Activated CD8-positive, alpha-beta T cell treated with anti-CD3 and anti-CD28 coated beads for 36 hours (primary cell): ENCODE data around the gene RPS13. TPM values are rescaled to one million over a fixed set of nuclear protein-coding genes. Genes with fewer than 3 reads are reported as not detected.
"Not testable (repeated sequence)": the region's sequence is repeated elsewhere in the genome, so short reads cannot be mapped to it uniquely, and the experiment has no call there.

Source experiments
- ATAC-seq: fragments of 200-7000 bp; cut with Tn5 transposase; one replicate; pipeline ENCODE4 v1.10.0; 2021; ENCODE audit warnings: mild to moderate bottlenecking, moderate library complexity
- CTCF ChIA-PET: fragments of 350-600 bp; sonication (Branson Sonifier 250); formaldehyde crosslinking; loops from one replicate; lab custom pipeline; 2021; ENCODE audit warnings: antibody characterized with exemption; lab: Charles Lee
- POLR2A ChIA-PET: fragments of 350-600 bp; sonication (Branson Sonifier 250); formaldehyde crosslinking; loops from one replicate; lab custom pipeline; 2021; ENCODE audit warnings: antibody characterized with exemption; lab: Charles Lee
- DNase-seq: peaks from one replicate; pipeline ENCODE4 v3.0.0-alpha.2; 2020
- H3K27ac Mint-ChIP-seq: one replicate; pipeline ENCODE4 v1.8.0; 2021; ENCODE audit warnings: mild to moderate bottlenecking, mixed read lengths
- H3K27me3 Mint-ChIP-seq: one replicate; pipeline ENCODE4 v1.8.0; 2021; ENCODE audit warnings: mixed read lengths
- H3K36me3 Mint-ChIP-seq: one replicate; pipeline ENCODE4 v1.8.0; 2021; ENCODE audit warnings: low read depth, mixed read lengths
- H3K4me1 Mint-ChIP-seq: one replicate; pipeline ENCODE4 v1.8.0; 2021; ENCODE audit warnings: low read depth, mixed read lengths
- H3K4me3 Mint-ChIP-seq: one replicate; pipeline ENCODE4 v1.8.0; 2021; ENCODE audit warnings: mild to moderate bottlenecking, moderate library complexity, mixed read lengths
- H3K9me3 Mint-ChIP-seq: one replicate; pipeline ENCODE4 v1.8.0; 2021; ENCODE audit warnings: mixed read lengths
- CTCF ChIP-seq: fragments of 200-600 bp; IDR thresholded peaks from one replicate; pipeline ENCODE4 v1.8.0; 2022; ENCODE audit warnings: antibody characterized with exemption, mild to moderate bottlenecking
- intact Hi-C: fragments of 100-400 bp; cut with micrococcal nuclease; formaldehyde crosslinking; loops from one replicate; pipeline ENCODE4 v1.10.0; 2022
- total RNA-seq, 2 experiments: library from RNA; stranded (reverse); gene quantifications; one replicate each; pipeline ENCODE4 v1.2.3, GENCODE V29; 2021

RPS13 gene
- 1,000 to 10,000 TPM; 1,728 to 1,739 TPM for total RNA-seq

- peak; percentile 97 for DNase-seq
- no peaks in the 10 kb centered on the region for H3K9me3 Mint-ChIP-seq
- intact Hi-C loops = no loop called here
- H3K4me3 Mint-ChIP-seq = peak within 1 kb of the TSS; percentile 97
- ChIA-PET CTCF (interaction anchor here (0.6 to 2.0 kb wide), 10 partner anchors 15 to 450 kb away, joined by 3 to 5 read pairs (median 4); partner anchors contain the start of gene PIK3C2A), POLR2A (interaction anchor here (0.6 to 2.0 kb wide), 17 partner anchors 9 to 939 kb away, joined by 3 to 7 read pairs (median 4); partner anchors contain the start of gene PIK3C2A)
- H3K27ac Mint-ChIP-seq = peak within 1 kb of the TSS; percentile 98
- no peak for TF ChIP-seq CTCF
- H3K36me3 Mint-ChIP-seq = peaks cover 56% of the 10 kb centered on the region
- H3K4me1 Mint-ChIP-seq = peaks cover 33% of the 10 kb centered on the region
- no peaks in the 10 kb centered on the region for H3K27me3 Mint-ChIP-seq
- peak; percentile 98 for ATAC-seq
Observed at GRCh38 chr11:17077520-17078401, at the start of gene RPS13. RPS13 (minus strand) TSS chr11:17077667; CDS start chr11:17077641, 26 bp downstream.

GRCh38 chr11:17121981-17122380 is 44.5 kb upstream of the RPS13 start:
- H3K27ac Mint-ChIP-seq = no peak overlapping the region
- no peak for TF ChIP-seq CTCF
- H3K36me3 Mint-ChIP-seq = peaks cover 13% of the 10 kb centered on the region
- H3K9me3 Mint-ChIP-seq = no peaks in the 10 kb centered on the region
- POLR2A ChIA-PET = no interaction called here
- H3K27me3 Mint-ChIP-seq = no peaks in the 10 kb centered on the region
- CTCF ChIA-PET = no interaction called here
- H3K4me1 Mint-ChIP-seq = no peaks in the 10 kb centered on the region
- DNase-seq = no peak
- ATAC-seq = no peak
- H3K4me3 Mint-ChIP-seq = no peak overlapping the region
- intact Hi-C loops = no loop called here

GRCh38 chr11:17117262-17117661 is 39.8 kb upstream of the RPS13 start:
- H3K4me3 Mint-ChIP-seq = no peak overlapping the region
- no peak for TF ChIP-seq CTCF
- H3K4me1 Mint-ChIP-seq = peaks cover 4% of the 10 kb centered on the region
- ChIA-PET POLR2A (no interaction called here), CTCF (no interaction called here)
- no peak for DNase-seq
- no peak overlapping the region for H3K27ac Mint-ChIP-seq
- H3K27me3 Mint-ChIP-seq = no peaks in the 10 kb centered on the region
- intact Hi-C loops = no loop called here
- no peak for ATAC-seq
- peaks cover 12% of the 10 kb centered on the region for H3K36me3 Mint-ChIP-seq
- H3K9me3 Mint-ChIP-seq = no peaks in the 10 kb centered on the region

GRCh38 chr11:17116117-17116516 is 38.6 kb upstream of the RPS13 start:
- POLR2A ChIA-PET = no interaction called here
- no peaks in the 10 kb centered on the region for H3K27me3 Mint-ChIP-seq
- intact Hi-C loops = no loop called here
- H3K27ac Mint-ChIP-seq = no peak overlapping the region
- no peak for TF ChIP-seq CTCF
- H3K9me3 Mint-ChIP-seq = no peaks in the 10 kb centered on the region
- DNase-seq (no peak), ATAC-seq (no peak)
- H3K4me3 Mint-ChIP-seq = no peak overlapping the region
- H3K4me1 Mint-ChIP-seq = peaks cover 4% of the 10 kb centered on the region
- H3K36me3 Mint-ChIP-seq = peaks cover 12% of the 10 kb centered on the region
- CTCF ChIA-PET = no interaction called here

GRCh38 chr11:17107745-17108144 is 30.3 kb upstream of the RPS13 start:
- intact Hi-C loops, H3K9me3 Mint-ChIP-seq, H3K4me1 Mint-ChIP-seq, H3K27ac Mint-ChIP-seq, ATAC-seq, H3K4me3 Mint-ChIP-seq, H3K27me3 Mint-ChIP-seq: not testable (repeated sequence)
- DNase-seq = peak; percentile 4
- peaks cover 12% of the 10 kb centered on the region for H3K36me3 Mint-ChIP-seq
- ChIA-PET POLR2A (interaction anchor here (1.2 kb wide), 1 partner anchor 31 kb away, joined by 3 read pairs; no protein-coding TSS in a partner anchor), CTCF (interaction anchor here (0.9 kb wide), 1 partner anchor 20 kb away, joined by 4 read pairs; no protein-coding TSS in a partner anchor)

GRCh38 chr11:17105404-17106040 is 28.1 kb upstream of the RPS13 start:
- H3K27me3 Mint-ChIP-seq, H3K27ac Mint-ChIP-seq, H3K4me3 Mint-ChIP-seq, intact Hi-C loops, ATAC-seq, DNase-seq, H3K9me3 Mint-ChIP-seq, H3K4me1 Mint-ChIP-seq: not testable (repeated sequence)
- ChIA-PET POLR2A (interaction anchor here (0.7 kb wide), 1 partner anchor 1049 kb away, joined by 3 read pairs; no protein-coding TSS in a partner anchor), CTCF (interaction anchor here (1.0 kb wide), 1 partner anchor 91 kb away, joined by 3 read pairs; no protein-coding TSS in a partner anchor)
- H3K36me3 Mint-ChIP-seq = peaks cover 14% of the 10 kb centered on the region
